Lower leg skin (tissue), 4 donors: ENCODE measurements around the gene S1PR3. TPM values are rescaled to one million over a fixed set of nuclear protein-coding genes. Genes with fewer than 3 reads are reported as not detected.

Experiments
- DNase-seq, 2 donors: peaks; one replicate each; pipeline ENCODE4 v3.0.0-alpha.2; 2019; ENCODE audit warnings: low spot score in 2 of 2
- H3K4me3 ChIP-seq: fragments of 200-600 bp; sonication (generic); 2 replicates; pipeline ENCODE4 v1.5.1; 2017; ENCODE audit warnings: mild to moderate bottlenecking, low read depth; ENCODE audit not compliant: poor library complexity, severe bottlenecking
- CTCF ChIP-seq, 3 donors: fragments of 450-650 bp; IDR thresholded peaks; one replicate each; pipeline ENCODE4 v1.5.1; 2016; ENCODE audit warnings: antibody characterized with exemption in 3 of 3, mild to moderate bottlenecking in 3 of 3, moderate library complexity in 2 of 3
- POLR2A ChIP-seq, 2 donors: fragments of 450-650 bp; IDR thresholded peaks; one replicate each; pipeline ENCODE4 v1.6.1; 2016 to 2017; ENCODE audit warnings: antibody characterized with exemption in 2 of 2, mild to moderate bottlenecking in 1 of 2, moderate library complexity in 1 of 2
- WGBS, 2 donors: methylation state at CpG; one replicate each; pipeline ENCODE4 v1.1.5; 2018; 5-methylcytosine and 5-hydroxymethylcytosine counted together
- intact Hi-C: fragments of 100-400 bp; cut with DNase I; formaldehyde crosslinking; loops from one replicate; pipeline ENCODE4 v1.15.0; 2023; ENCODE audit warnings: low total_unique reads
- total RNA-seq, 4 donors: library from RNA; depleted of rRNA; stranded (reverse); fragments of >200 nt; gene quantifications; one replicate each; pipeline ENCODE4 v1.1.0, GENCODE V29; 2016

The S1PR3 gene
- total RNA-seq, 4 donors from 2014 or later, result 3.1 to 10.9 (median 7.2) TPM

- H3K4me3 ChIP-seq, result no peak overlapping the region
- intact Hi-C loops, result loop anchor here (5.0 kb wide), 1 partner anchor 410 kb away; no protein-coding TSS in a partner anchor
- 96 to 97% methylated on average over 27 of the region's 27 CpGs for WGBS, 2 donors
Observed at GRCh38 chr9:89001917-89002540, 10.8 kb downstream of the S1PR3 start.

GRCh38 chr9:89002987-89003386 lies 11.7 kb downstream of the S1PR3 start:
- no peak overlapping the region for H3K4me3 ChIP-seq
- 87 to 88% methylated on average over 6 of the region's 6 CpGs for WGBS, 2 donors
- intact Hi-C loops, result loop anchor here (5.0 kb wide), 1 partner anchor 411 kb away; no protein-coding TSS in a partner anchor
- TF ChIP-seq CTCF (IDR thresholded peaks at IDR 0.05), result no peak
- no peak for TF ChIP-seq POLR2A (IDR thresholded peaks at IDR 0.05)
- DNase-seq, result peak in 1 of 2 donors; percentile 74

More at GRCh38 chr9:89001917-89002540, 10.8 kb downstream of the S1PR3 start:
- TF ChIP-seq POLR2A (IDR thresholded peaks at IDR 0.05) (no peak), CTCF (IDR thresholded peaks at IDR 0.05) (no peak)
- no peak for DNase-seq

GRCh38 chr9:89005323-89005722 lies 14.1 kb downstream of the S1PR3 start:
- no peak for TF ChIP-seq POLR2A (IDR thresholded peaks at IDR 0.05)
- no peak for TF ChIP-seq CTCF (IDR thresholded peaks at IDR 0.05)
- intact Hi-C loops, result no loop called here
- DNase-seq, result peak in 1 of 2 donors; percentile 10
- H3K4me3 ChIP-seq, result no peak overlapping the region
- 88 to 89% methylated on average over 9 of the region's 9 CpGs for WGBS, 2 donors

GRCh38 chr9:89006267-89006666 lies 15.0 kb downstream of the S1PR3 start:
- intact Hi-C loops, result no loop called here
- no peak for DNase-seq
- no peak overlapping the region for H3K4me3 ChIP-seq
- TF ChIP-seq POLR2A (IDR thresholded peaks at IDR 0.05) (no peak), CTCF (IDR thresholded peaks at IDR 0.05) (no peak)
- 10 to 11% methylated on average over 2 of the region's 2 CpGs for WGBS, 2 donors

- 69 to 76% methylated on average over 9 of the region's 9 CpGs for WGBS, 2 donors
- DNase-seq, result peak; percentile 8 to 70
- TF ChIP-seq CTCF (IDR thresholded peaks at IDR 0.05) (no peak), POLR2A (IDR thresholded peaks at IDR 0.05) (no peak)
- intact Hi-C loops, result no loop called here
- H3K4me3 ChIP-seq, result no peak overlapping the region
Observed at GRCh38 chr9:89006996-89007967, 16.0 kb downstream of the S1PR3 start.
